ENCODE data around the gene PGGHG.
A peak's percentile ranks its signal among the peaks of the same experiment; 100 is the strongest.
"Not testable (repeated sequence)": the region's sequence is repeated elsewhere in the genome, so short reads cannot be mapped to it uniquely, and the experiment has no call there.

The PGGHG gene

GRCh38 chr11:283405-284104 is 5.4 kb upstream of the PGGHG start:
- TF ChIP-seq CTCF (IDR thresholded peaks at IDR 0.05; ENCODE audit: low read depth, low read length), result no peak
- H3K4me3 ChIP-seq (ENCODE audit: low read depth, low read length), result no peak overlapping the region

DNA sequence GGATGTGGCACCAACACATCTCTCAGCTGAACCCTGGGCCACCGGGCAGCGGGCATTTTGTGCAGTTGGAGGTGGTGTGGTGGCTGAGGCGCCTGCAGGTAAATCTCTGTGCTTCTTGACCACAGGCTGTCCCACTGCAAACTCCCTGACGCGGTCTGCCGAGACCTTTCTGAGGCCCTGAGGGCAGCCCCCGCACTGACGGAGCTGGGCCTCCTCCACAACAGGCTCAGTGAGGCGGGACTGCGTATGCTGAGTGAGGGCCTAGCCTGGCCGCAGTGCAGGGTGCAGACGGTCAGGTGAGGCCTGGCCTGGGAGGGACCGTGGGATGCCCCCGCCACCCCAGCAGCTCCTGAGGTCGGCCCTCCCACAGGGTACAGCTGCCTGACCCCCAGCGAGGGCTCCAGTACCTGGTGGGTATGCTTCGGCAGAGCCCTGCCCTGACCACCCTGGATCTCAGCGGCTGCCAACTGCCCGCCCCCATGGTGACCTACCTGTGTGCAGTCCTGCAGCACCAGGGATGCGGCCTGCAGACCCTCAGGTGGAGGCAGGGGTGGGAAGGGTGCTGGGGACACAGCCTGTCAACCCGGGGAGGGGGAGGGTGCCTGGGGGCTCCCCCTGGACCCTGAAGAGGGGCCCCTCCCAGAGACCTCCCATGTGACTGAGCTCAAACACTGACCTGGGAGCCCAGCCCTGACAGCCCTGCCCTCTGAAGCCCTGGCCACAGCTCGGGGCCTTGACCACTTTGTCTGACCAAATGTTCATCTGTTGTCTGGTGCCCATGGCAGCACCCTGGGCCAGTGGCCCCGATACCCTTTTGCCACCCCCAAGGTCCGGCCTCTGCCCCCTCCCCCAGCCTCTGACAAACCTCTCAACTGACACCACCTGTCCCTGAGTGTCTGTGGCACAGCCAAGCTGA is 4.6 kb upstream of the PGGHG start:
- H3K4me3 ChIP-seq (ENCODE audit: low read depth, low read length), result no peak overlapping the region
- TF ChIP-seq CTCF (IDR thresholded peaks at IDR 0.05; ENCODE audit: low read depth, low read length), result no peak

- no peak overlapping the region for H3K4me3 ChIP-seq (ENCODE audit: low read depth, low read length)
- TF ChIP-seq CTCF (IDR thresholded peaks at IDR 0.05; ENCODE audit: low read depth, low read length), result no peak
Observed at GRCh38 chr11:285021-285893, 3.7 kb upstream of the PGGHG start.

DNA sequence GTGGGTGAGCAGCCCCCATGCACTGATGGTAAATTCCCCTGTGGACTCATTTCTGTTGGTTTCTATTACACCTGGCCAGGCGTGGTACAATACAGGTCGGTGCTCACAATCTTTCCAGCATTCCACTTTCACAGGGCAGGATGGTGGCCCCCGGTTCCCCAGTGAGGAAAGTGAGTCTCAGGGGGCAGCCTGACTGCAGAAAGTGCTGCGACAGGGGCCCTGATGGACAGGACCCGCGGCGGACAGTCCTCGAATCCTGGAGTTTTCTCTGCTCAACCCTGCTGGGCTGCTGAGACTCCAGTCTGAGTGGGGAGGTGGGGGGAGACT is 3.1 kb upstream of the PGGHG start:
- no peak overlapping the region for H3K4me3 ChIP-seq (ENCODE audit: low read depth, low read length)

GRCh38 chr11:286977-287820 is 1.7 kb upstream of the PGGHG start:
- H3K4me3 ChIP-seq (ENCODE audit: low read depth, low read length), result not testable (repeated sequence)

More for the DNA sequence above, 3.1 kb upstream of the PGGHG start:
- TF ChIP-seq CTCF (IDR thresholded peaks at IDR 0.05; ENCODE audit: low read depth, low read length), result no peak

DNA sequence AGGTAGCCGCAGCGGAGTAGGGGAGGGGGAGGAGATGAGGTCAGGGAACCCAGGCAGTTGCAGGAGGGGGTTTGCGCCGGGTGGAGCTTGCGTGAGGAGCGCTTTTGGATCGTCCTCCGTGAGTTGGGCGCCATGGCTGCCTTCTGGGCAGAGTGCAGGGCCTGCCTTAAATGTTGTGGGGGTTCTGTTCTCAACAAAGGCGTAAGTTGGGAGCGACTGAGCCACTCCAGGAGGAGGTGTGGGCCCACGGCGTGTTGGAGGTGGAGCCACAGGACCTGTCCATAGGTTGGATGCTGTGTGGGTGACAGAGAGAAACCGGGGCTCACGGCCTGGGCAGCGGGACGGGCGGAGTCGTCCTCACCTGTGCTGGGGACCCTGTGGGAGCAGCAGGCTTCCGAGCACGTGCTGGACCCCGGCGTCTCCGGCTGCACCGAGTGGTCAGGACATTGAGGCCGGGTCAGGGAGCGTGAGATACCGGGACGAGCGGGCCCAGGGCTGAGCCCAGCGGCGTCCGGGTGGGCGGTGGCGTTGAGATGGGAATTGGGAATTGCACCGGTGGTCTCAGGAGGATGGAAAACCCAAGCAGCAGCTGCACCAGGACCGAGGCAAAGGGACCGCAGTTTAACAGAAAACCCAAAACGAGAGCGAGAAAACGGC is 977 bp upstream of the PGGHG start:
- no peak for TF ChIP-seq CTCF (IDR thresholded peaks at IDR 0.05; ENCODE audit: low read depth, low read length)
- H3K4me3 ChIP-seq (ENCODE audit: low read depth, low read length), result peak overlapping the region; percentile 59

Data from WI38 (cell line).